ENCODE measurements around the gene JCHAIN. TPM values are rescaled to one million over a fixed set of nuclear protein-coding genes. Genes with fewer than 3 reads are reported as not detected.

JCHAIN gene
- total RNA-seq, 1 donor from 2014 or later = not detected

GRCh38 chr4:70650741-70651140 lies 15.6 kb downstream of the JCHAIN start:
- intact Hi-C loops (cut with micrococcal nuclease) = loop anchor here (5.0 kb wide), 1 partner anchor 152 kb away; no protein-coding TSS in a partner anchor

GRCh38 chr4:70640192-70640591 lies 26.1 kb downstream of the JCHAIN start:
- intact Hi-C loops (cut with micrococcal nuclease) = no loop called here

- intact Hi-C loops (cut with micrococcal nuclease) = no loop called here
These were observed 28.9 kb downstream of the JCHAIN start for GRCh38 chr4:70637239-70637913.

GRCh38 chr4:70634482-70634881 lies 31.8 kb downstream of the JCHAIN start:
- intact Hi-C loops (cut with micrococcal nuclease) = no loop called here

GRCh38 chr4:70632028-70632427 lies 34.3 kb downstream of the JCHAIN start:
- intact Hi-C loops (cut with micrococcal nuclease) = no loop called here

- intact Hi-C loops (cut with micrococcal nuclease) = no loop called here
These were observed 36.1 kb downstream of the JCHAIN start for GRCh38 chr4:70630162-70630561.

- intact Hi-C loops (cut with micrococcal nuclease) = no loop called here
These were observed 36.7 kb downstream of the JCHAIN start for GRCh38 chr4:70629469-70630090.

GRCh38 chr4:70628444-70628843 lies 37.9 kb downstream of the JCHAIN start, which contains the start of gene ENAM:
ENAM (plus strand) TSS chr4:70628744; CDS start chr4:70629501, 757 bp downstream.
- intact Hi-C loops (cut with micrococcal nuclease) = no loop called here

GRCh38 chr4:70627620-70628019 lies 38.7 kb downstream of the JCHAIN start:
- intact Hi-C loops (cut with micrococcal nuclease) = no loop called here

- intact Hi-C loops (cut with micrococcal nuclease) = loop anchor here (1.0 to 2.0 kb wide), 3 partner anchors 64 to 382 kb away; partner anchors contain the start of genes GRSF1 and UTP3
These were observed 42.0 kb downstream of the JCHAIN start for GRCh38 chr4:70624226-70624793.

GRCh38 chr4:70623323-70623722 lies 43.0 kb downstream of the JCHAIN start:
- intact Hi-C loops (cut with micrococcal nuclease) = no loop called here

- intact Hi-C loops (cut with micrococcal nuclease) = loop anchor here (2.0 to 5.0 kb wide), 4 partner anchors 115 to 1913 kb away; partner anchors contain the start of gene MOB1B
These were observed 46.5 kb downstream of the JCHAIN start for GRCh38 chr4:70619778-70620177.

GRCh38 chr4:70619288-70619687 lies 47.0 kb downstream of the JCHAIN start:
- intact Hi-C loops (cut with micrococcal nuclease) = loop anchor here (2.0 to 5.0 kb wide), 4 partner anchors 116 to 1913 kb away; partner anchors contain the start of gene MOB1B

- intact Hi-C loops (cut with micrococcal nuclease) = no loop called here
These were observed 52.1 kb downstream of the JCHAIN start for GRCh38 chr4:70614184-70614555.

GRCh38 chr4:70613306-70614183 lies 52.8 kb downstream of the JCHAIN start:
- intact Hi-C loops (cut with micrococcal nuclease) = no loop called here

GRCh38 chr4:70608324-70608723 lies 58.0 kb downstream of the JCHAIN start:
- intact Hi-C loops (cut with micrococcal nuclease) = no loop called here

- intact Hi-C loops (cut with micrococcal nuclease) = no loop called here
These were observed 58.9 kb downstream of the JCHAIN start for GRCh38 chr4:70607334-70607853.

GRCh38 chr4:70606459-70606858 lies 59.8 kb downstream of the JCHAIN start:
- intact Hi-C loops (cut with micrococcal nuclease) = no loop called here

Measured in T-helper 1 cell treated with Interleukin-12 subunit alpha and Interleukin-12 subunit beta and Interleukin-4 antibody, amounts not matched to agents 30 ng/mL and 1 ng/mL, for 36 hours (primary cell).